Stimulated activated CD4-positive, alpha-beta T cell treated with anti-CD3 and anti-CD28 coated beads, Interleukin-1b, Interleukin-23, amount 100 ng/mL, for 1 hour (primary cell): ENCODE data around the gene CORIN.
"Not testable (repeated sequence)": the region's sequence is repeated elsewhere in the genome, so short reads cannot be mapped to it uniquely, and the experiment has no call there.

Source experiments
- DNase-seq, 2 donors: peaks; one replicate each; pipeline ENCODE4 v3.0.0-alpha.2; 2020; ENCODE audit warnings: low read depth in 2 of 2

The CORIN gene

DNA sequence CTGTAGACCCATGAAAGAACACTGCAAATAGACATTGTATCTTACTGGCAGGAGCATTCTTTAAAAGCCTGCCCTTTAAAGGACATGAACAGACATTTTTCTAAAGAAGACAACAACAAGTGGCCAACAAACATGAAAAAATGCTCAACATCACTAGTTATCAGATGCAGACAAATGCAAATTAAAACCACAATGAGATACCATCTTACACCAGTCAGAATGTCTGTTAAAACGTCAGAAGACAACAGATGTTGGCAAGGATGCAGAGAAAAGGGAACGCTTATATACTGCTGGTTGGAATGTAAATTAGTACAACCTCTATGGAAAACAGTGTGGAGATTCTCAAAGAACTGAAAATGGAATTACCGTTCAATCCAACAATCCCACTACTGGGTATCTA lies 275.6 kb downstream of the CORIN start:
- no peak for DNase-seq

DNA sequence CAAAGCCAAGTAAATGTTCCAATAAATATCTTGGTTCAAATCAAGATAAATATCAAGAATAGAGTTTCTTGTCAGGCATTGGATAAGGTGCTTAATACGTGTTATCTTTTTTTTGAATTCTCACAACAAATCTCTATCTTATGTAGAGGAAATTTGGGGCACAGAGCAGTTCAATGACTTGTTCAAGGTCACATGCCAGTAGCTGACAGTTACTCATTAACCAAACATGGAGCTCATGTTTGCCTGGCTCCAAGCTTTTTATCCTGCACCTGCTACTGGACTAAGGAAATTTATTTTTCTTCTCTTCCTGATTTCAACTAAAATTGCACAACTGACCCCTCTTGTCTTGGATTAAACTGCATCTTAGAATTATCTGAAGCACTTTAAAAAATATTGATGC lies 276.5 kb downstream of the CORIN start:
- DNase-seq, result no peak

DNA sequence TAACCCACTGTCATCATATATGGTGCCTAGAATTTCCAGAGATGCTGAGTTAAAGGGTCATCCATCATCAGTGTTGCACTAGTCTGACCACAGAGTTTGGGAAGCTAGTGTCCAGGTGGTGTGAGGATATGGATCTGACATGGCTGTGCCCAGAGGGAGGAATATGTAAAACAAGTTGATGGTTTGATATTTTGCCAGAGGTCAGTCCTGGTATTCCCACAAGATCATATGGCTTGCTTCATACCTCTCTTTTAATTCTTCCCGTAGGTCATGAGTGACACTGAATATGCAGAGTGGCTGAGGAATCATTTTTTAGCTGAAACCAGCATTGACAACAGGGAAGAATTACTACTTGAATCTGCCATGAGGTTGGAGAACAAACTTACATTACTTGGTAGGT lies 277.2 kb downstream of the CORIN start:
- no peak for DNase-seq

DNA sequence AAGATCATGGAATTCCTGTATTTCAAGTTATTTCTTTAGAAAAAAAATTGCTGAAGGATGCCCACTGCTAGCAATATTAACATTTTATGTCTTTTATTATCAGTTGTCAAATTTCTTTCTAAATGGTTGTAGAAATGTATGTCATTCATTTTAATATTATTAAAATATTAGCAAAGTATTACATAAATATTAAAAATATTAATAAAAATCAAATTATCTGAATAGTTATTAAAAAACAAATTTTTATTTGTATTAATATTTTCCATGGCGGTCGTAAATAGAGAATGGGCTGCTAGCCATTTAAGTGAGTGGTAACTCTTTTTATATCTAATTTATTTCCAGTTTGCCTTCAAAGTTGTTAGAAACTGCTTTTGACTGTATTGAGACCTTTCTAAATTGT lies 280.6 kb downstream of the CORIN start:
- no peak for DNase-seq

DNA sequence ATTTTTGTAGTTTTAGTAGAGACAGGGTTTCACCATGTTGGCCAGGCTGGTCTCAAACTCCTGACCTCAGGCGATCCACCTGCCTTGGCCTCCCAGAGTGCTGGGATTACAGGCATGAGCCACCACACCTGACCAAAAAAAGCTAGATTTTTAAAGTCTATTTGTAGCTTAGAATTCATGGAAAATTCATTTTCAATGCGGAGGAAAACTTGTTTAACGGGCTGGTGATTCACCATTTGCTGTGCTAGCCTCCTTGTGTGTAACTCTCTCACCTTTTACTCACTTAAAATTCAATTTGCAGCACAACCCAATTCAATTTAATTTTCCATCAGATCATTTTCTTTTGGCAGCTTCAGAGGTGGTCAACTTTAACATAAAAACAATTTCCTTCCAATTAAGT lies 281.9 kb downstream of the CORIN start:
- not testable (repeated sequence) for DNase-seq

DNA sequence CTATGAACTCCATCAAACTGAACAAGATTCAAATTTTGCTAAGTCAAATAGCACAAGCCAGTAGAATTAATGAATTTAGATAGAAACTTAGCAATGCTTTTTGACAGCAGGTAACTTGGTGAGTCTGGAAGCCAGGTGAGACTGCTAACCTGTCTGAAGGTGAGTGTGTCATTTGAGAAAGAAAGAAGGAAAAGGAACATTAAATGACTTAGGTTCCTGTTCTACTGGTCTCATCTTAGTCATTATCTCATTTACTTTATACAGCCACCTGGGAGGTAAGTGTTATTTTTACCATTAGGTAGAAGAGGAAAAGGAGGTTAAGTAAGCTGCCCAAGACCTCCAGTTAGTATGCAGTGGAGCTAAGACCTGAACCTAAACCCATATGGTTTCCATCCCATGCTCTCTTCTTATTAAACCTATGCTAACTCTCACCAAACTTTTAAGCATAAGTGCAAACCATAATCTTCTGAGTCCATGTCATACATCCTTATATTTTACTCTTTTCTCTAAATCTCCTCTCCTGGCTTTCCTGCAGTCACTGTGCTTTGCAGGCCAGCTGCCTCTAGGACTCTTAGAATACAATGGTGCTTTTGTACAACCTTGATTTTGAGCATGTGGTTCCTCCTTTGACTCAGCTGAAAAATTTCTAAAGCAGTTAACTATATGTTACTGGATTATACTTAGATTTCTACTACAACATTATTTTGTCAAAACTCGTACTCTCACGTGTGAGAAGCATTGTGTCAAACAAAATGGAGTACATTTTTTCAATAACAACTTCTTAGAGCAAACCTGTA lies 284.3 kb downstream of the CORIN start:
- DNase-seq, result no peak

DNA sequence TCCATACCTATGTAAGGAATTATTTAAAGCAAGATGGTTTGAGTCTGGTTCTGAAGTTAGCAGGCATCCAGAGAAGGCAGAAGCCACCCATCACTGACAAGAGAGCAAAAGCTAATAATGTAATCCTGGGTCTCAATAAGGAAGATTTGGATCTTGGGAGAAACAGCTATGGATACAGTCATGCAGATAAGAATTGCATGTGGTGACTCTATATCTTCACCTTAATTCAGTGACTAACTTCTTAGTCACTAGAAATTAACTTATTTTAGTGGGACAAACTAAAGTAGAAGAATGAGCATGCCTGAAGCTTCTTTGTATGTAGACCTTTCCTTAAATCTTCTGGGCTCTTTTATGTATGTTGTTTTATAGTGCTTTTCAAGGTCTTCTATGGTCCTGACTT lies 286.2 kb downstream of the CORIN start:
- DNase-seq, result no peak

DNA sequence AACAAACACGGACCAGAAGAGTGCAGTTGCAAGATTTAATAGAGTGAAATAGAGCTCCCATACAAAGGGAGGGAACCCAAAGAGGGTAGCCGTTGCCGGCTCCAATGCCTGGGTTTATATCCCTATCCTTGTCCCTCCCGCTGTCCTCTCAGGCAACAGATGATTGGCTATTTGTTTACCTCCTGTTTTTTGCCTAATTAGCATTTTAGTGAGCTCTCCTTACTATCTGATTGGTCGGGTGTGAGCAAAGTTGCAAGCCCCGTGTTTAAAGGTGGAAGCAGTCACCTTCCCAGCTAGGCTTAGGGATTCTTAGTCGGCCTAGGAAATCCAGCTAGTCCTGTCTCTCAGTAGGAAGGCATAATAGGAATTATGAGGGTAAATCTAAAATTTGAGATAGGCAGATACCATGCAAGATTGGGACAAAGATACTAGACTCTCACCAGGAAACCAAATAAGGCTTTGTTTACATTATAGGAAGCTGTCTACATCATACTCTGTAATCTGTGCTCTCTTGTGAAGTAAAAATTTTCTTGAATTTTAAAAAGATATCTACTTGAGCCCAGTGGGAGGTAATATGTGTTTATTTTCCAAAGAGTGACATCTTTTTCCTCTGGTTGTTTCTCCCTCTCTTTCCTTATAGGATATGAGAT lies 286.8 kb downstream of the CORIN start:
- no peak for DNase-seq

DNA sequence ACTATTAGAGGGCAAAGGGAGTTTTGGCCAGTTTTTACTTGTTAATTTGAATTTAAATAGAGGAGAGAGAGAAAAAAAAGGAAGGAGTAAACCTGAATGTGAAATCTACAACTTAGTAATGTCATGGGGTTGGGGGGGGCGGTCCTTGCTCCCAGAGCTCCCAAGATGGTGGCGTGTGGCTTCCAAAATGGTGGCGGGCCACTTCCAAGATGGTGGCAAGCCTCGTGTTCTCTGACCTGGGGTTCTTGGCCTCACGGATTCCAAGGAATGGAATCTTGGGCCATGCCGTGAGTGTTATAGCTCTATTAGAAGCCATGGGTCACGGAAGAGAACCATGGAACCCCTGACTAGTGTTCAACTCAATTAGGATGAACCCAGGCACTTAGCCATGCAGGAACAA lies 287.5 kb downstream of the CORIN start:
- DNase-seq, result not testable (repeated sequence)
